Measurements from ENCODE around the gene COL5A2. TPM values are rescaled to one million over a fixed set of nuclear protein-coding genes. Genes with fewer than 3 reads are reported as not detected.

The COL5A2 gene
- total and polyA plus RNA-seq, 4 donors, result 3.2 to 83.5 (median 9.1) TPM

DNA sequence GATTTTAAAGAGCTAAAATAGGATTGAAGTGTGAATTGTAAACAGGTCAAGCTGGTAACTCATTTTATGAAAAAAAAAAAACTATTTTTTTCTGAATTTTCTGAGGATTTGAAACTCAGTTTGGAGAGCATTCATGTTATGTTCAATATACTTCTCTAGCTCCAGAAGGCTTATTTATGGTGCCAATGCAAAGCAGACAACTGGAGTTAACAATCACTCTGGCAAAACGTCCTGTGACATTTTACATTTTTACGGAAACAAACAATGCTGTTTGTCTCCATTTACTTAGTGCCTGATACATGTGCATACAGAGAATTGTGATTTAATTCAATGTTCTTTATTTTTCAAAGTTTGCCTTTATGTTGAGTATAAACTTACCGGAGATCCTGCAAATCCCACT is 96.0 kb downstream of the COL5A2 start:
- WGBS, result 93% methylated on average over 3 of the region's 3 CpGs
- no peak overlapping the region for H3K9ac ChIP-seq (ENCODE audit: low read depth in 1 of 2, low read length in 2 of 2)
- no peak overlapping the region for H3K4me3 ChIP-seq (ENCODE audit: low read depth in 1 of 3, low read length in 3 of 3)
- no peak for DNase-seq (ENCODE audit: low spot score)
- no peaks in the 10 kb centered on the region for H3K36me3 ChIP-seq (ENCODE audit: control insufficient read depth in 4 of 4, insufficient read depth in 3 of 4, low read depth in 1 of 4, low read length in 3 of 4)
- H3K27me3 ChIP-seq (ENCODE audit: control insufficient read depth in 4 of 4, insufficient read depth in 4 of 4, low read length in 3 of 4), result no peaks in the 10 kb centered on the region
- no peaks in the 10 kb centered on the region for H3K9me3 ChIP-seq (ENCODE audit: control insufficient read depth in 4 of 4, low read length in 3 of 4)
- H3K27ac ChIP-seq (ENCODE audit: low read depth in 1 of 2, low read length in 2 of 2), result no peak overlapping the region
- H3K4me1 ChIP-seq (ENCODE audit: control insufficient read depth in 4 of 4, insufficient read depth in 4 of 4, low read length in 3 of 4), result no peaks in the 10 kb centered on the region
- TF ChIP-seq RXRA (IDR thresholded peaks at IDR 0.05) (no peak), JUND (IDR thresholded peaks at IDR 0.05) (no peak), FOXA2 (IDR thresholded peaks at IDR 0.05) (no peak), SP1 (IDR thresholded peaks at IDR 0.05) (no peak), YY1 (IDR thresholded peaks at IDR 0.05) (no peak), GABPA (IDR thresholded peaks at IDR 0.05 in 1 of 2, conservative IDR thresholded peaks at IDR 0.05 in 1 of 2) (no peak), TAF1 (conservative IDR thresholded peaks at IDR 0.05) (no peak), HNF4A (conservative IDR thresholded peaks at IDR 0.05) (no peak), EGR1 (IDR thresholded peaks at IDR 0.05; ENCODE audit: low read depth in 2 of 2) (no peak), HNF4G (IDR thresholded peaks at IDR 0.05) (no peak)
- TF ChIP-seq, protein P1, sequence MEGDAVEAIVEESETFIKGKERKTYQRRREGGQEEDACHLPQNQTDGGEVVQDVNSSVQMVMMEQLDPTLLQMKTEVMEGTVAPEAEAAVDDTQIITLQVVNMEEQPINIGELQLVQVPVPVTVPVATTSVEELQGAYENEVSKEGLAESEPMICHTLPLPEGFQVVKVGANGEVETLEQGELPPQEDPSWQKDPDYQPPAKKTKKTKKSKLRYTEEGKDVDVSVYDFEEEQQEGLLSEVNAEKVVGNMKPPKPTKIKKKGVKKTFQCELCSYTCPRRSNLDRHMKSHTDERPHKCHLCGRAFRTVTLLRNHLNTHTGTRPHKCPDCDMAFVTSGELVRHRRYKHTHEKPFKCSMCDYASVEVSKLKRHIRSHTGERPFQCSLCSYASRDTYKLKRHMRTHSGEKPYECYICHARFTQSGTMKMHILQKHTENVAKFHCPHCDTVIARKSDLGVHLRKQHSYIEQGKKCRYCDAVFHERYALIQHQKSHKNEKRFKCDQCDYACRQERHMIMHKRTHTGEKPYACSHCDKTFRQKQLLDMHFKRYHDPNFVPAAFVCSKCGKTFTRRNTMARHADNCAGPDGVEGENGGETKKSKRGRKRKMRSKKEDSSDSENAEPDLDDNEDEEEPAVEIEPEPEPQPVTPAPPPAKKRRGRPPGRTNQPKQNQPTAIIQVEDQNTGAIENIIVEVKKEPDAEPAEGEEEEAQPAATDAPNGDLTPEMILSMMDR (IDR thresholded peaks at IDR 0.05; ENCODE audit: low read depth, low read length, missing input control), result no peak
- TF ChIP-seq, protein P2, sequence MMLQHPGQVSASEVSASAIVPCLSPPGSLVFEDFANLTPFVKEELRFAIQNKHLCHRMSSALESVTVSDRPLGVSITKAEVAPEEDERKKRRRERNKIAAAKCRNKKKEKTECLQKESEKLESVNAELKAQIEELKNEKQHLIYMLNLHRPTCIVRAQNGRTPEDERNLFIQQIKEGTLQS (IDR thresholded peaks at IDR 0.05), result no peak

DNA sequence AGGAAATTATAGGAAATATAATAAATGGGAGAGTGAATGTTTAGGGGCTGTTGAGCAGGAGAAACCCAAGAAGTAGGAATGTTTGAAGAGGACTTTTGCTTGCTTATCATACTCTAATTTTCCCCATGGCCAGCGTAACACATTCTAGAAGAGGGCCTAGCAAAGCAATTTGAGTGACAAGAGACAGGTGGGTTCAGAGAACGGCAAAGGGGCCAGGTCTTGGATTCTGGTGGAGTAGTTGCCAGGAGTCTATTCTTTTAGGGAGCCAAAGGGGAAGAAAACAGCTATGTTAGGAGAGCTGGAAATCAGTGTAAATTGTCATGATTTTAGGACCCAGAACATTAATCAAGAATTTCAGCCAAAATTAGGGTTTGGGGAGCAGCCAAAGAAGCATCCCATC is 96.5 kb downstream of the COL5A2 start:
- no peaks in the 10 kb centered on the region for H3K4me1 ChIP-seq (ENCODE audit: control insufficient read depth in 4 of 4, insufficient read depth in 4 of 4, low read length in 3 of 4)
- no peaks in the 10 kb centered on the region for H3K27me3 ChIP-seq (ENCODE audit: control insufficient read depth in 4 of 4, insufficient read depth in 4 of 4, low read length in 3 of 4)
- H3K9ac ChIP-seq (ENCODE audit: low read depth in 1 of 2, low read length in 2 of 2), result no peak overlapping the region
- no peaks in the 10 kb centered on the region for H3K9me3 ChIP-seq (ENCODE audit: control insufficient read depth in 4 of 4, low read length in 3 of 4)
- TF ChIP-seq NR2F2 (IDR thresholded peaks at IDR 0.05) (no peak), FOXA2 (IDR thresholded peaks at IDR 0.05) (no peak), HNF4A (conservative IDR thresholded peaks at IDR 0.05) (no peak), RXRA (IDR thresholded peaks at IDR 0.05) (no peak), JUND (IDR thresholded peaks at IDR 0.05) (no peak), SP1 (IDR thresholded peaks at IDR 0.05) (no peak), RAD21 (IDR thresholded peaks at IDR 0.05) (no peak), FOXA1 (IDR thresholded peaks at IDR 0.05) (no peak), GABPA (IDR thresholded peaks at IDR 0.05 in 1 of 2, conservative IDR thresholded peaks at IDR 0.05 in 1 of 2) (no peak), TAF1 (conservative IDR thresholded peaks at IDR 0.05) (no peak), EGR1 (IDR thresholded peaks at IDR 0.05; ENCODE audit: low read depth in 2 of 2) (no peak), HNF4G (IDR thresholded peaks at IDR 0.05) (no peak), YY1 (IDR thresholded peaks at IDR 0.05) (no peak)
- TF ChIP-seq, protein P3, sequence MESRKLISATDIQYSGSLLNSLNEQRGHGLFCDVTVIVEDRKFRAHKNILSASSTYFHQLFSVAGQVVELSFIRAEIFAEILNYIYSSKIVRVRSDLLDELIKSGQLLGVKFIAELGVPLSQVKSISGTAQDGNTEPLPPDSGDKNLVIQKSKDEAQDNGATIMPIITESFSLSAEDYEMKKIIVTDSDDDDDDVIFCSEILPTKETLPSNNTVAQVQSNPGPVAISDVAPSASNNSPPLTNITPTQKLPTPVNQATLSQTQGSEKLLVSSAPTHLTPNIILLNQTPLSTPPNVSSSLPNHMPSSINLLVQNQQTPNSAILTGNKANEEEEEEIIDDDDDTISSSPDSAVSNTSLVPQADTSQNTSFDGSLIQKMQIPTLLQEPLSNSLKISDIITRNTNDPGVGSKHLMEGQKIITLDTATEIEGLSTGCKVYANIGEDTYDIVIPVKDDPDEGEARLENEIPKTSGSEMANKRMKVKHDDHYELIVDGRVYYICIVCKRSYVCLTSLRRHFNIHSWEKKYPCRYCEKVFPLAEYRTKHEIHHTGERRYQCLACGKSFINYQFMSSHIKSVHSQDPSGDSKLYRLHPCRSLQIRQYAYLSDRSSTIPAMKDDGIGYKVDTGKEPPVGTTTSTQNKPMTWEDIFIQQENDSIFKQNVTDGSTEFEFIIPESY (IDR thresholded peaks at IDR 0.05), result no peak
- TF ChIP-seq, protein P4, sequence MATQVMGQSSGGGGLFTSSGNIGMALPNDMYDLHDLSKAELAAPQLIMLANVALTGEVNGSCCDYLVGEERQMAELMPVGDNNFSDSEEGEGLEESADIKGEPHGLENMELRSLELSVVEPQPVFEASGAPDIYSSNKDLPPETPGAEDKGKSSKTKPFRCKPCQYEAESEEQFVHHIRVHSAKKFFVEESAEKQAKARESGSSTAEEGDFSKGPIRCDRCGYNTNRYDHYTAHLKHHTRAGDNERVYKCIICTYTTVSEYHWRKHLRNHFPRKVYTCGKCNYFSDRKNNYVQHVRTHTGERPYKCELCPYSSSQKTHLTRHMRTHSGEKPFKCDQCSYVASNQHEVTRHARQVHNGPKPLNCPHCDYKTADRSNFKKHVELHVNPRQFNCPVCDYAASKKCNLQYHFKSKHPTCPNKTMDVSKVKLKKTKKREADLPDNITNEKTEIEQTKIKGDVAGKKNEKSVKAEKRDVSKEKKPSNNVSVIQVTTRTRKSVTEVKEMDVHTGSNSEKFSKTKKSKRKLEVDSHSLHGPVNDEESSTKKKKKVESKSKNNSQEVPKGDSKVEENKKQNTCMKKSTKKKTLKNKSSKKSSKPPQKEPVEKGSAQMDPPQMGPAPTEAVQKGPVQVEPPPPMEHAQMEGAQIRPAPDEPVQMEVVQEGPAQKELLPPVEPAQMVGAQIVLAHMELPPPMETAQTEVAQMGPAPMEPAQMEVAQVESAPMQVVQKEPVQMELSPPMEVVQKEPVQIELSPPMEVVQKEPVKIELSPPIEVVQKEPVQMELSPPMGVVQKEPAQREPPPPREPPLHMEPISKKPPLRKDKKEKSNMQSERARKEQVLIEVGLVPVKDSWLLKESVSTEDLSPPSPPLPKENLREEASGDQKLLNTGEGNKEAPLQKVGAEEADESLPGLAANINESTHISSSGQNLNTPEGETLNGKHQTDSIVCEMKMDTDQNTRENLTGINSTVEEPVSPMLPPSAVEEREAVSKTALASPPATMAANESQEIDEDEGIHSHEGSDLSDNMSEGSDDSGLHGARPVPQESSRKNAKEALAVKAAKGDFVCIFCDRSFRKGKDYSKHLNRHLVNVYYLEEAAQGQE (IDR thresholded peaks at IDR 0.05), result no peak
- TF ChIP-seq, protein P5, sequence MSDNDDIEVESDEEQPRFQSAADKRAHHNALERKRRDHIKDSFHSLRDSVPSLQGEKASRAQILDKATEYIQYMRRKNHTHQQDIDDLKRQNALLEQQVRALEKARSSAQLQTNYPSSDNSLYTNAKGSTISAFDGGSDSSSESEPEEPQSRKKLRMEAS (IDR thresholded peaks at IDR 0.05), result no peak
- TF ChIP-seq, protein P2 (IDR thresholded peaks at IDR 0.05), result no peak
- TF ChIP-seq, protein P1 (IDR thresholded peaks at IDR 0.05; ENCODE audit: low read depth, low read length, missing input control), result no peak
- H3K27ac ChIP-seq (ENCODE audit: low read depth in 1 of 2, low read length in 2 of 2), result no peak overlapping the region
- 74% methylated on average over 2 of the region's 2 CpGs for WGBS
- no peak overlapping the region for H3K4me3 ChIP-seq (ENCODE audit: low read depth in 1 of 3, low read length in 3 of 3)
- no peaks in the 10 kb centered on the region for H3K36me3 ChIP-seq (ENCODE audit: control insufficient read depth in 4 of 4, insufficient read depth in 3 of 4, low read depth in 1 of 4, low read length in 3 of 4)
- DNase-seq (ENCODE audit: low spot score), result no peak
